Progenitor cell of endocrine pancreas (in vitro differentiated cells): ENCODE results near the gene MMEL1. TPM values are rescaled to one million over a fixed set of nuclear protein-coding genes. Genes with fewer than 3 reads are reported as not detected.

Experiments used
- DNase-seq: peaks from one replicate; pipeline ENCODE4 v3.0.0; 2021; ENCODE audit warnings: low spot score; ENCODE audit not compliant: unreplicated experiment
- H3K27ac Mint-ChIP-seq: 2 replicates; pipeline ENCODE4 v1.8.0; 2021; ENCODE audit warnings: mild to moderate bottlenecking, moderate library complexity, mixed read lengths
- H3K27me3 Mint-ChIP-seq: 2 replicates; pipeline ENCODE4 v1.8.0; 2021; ENCODE audit warnings: mixed read lengths
- H3K36me3 Mint-ChIP-seq: 2 replicates; pipeline ENCODE4 v1.8.0; 2022; ENCODE audit warnings: mixed read lengths; ENCODE audit not compliant: insufficient read depth
- H3K4me1 Mint-ChIP-seq: 2 replicates; pipeline ENCODE4 v1.8.0; 2021; ENCODE audit warnings: low read depth, mixed read lengths
- H3K4me3 Mint-ChIP-seq: 2 replicates; pipeline ENCODE4 v1.8.0; 2021; ENCODE audit warnings: low read depth, mild to moderate bottlenecking, moderate library complexity, mixed read lengths
- H3K9me3 Mint-ChIP-seq: 2 replicates; pipeline ENCODE4 v1.8.0; 2021; ENCODE audit warnings: low read depth, mixed read lengths
- CTCF ChIP-seq: fragments of 200-600 bp; sonication (generic); IDR thresholded peaks from one replicate; pipeline ENCODE4 v1.5.0; 2021; ENCODE audit warnings: antibody characterized with exemption, mild to moderate bottlenecking; ENCODE audit not compliant: unreplicated experiment
- total RNA-seq: library from RNA; stranded (reverse); gene quantifications from 2 replicates; pipeline ENCODE4 v1.2.1, GENCODE V29; 2021

The MMEL1 gene
- total RNA-seq, 1 donor from 2014 or later = 0.93 TPM

- peaks cover 64% of the 10 kb centered on the region for H3K27me3 Mint-ChIP-seq
- peaks cover 2% of the 10 kb centered on the region for H3K9me3 Mint-ChIP-seq
- no peak for DNase-seq
- no peaks in the 10 kb centered on the region for H3K4me1 Mint-ChIP-seq
- TF ChIP-seq CTCF = no peak
- H3K4me3 Mint-ChIP-seq = no peak overlapping the region
- no peak overlapping the region for H3K27ac Mint-ChIP-seq
- no peaks in the 10 kb centered on the region for H3K36me3 Mint-ChIP-seq
These were observed 8.0 kb downstream of the MMEL1 start for GRCh38 chr1:2624735-2625300.

GRCh38 chr1:2623571-2624337, 9.1 kb downstream of the MMEL1 start:
- no peak for DNase-seq
- Mint-ChIP-seq H3K4me3 (no peak overlapping the region), H3K9me3 (peaks cover 5% of the 10 kb centered on the region), H3K27me3 (peaks cover 68% of the 10 kb centered on the region), H3K36me3 (no peaks in the 10 kb centered on the region), H3K4me1 (no peaks in the 10 kb centered on the region), H3K27ac (no peak overlapping the region)
- TF ChIP-seq CTCF = no peak

DNA sequence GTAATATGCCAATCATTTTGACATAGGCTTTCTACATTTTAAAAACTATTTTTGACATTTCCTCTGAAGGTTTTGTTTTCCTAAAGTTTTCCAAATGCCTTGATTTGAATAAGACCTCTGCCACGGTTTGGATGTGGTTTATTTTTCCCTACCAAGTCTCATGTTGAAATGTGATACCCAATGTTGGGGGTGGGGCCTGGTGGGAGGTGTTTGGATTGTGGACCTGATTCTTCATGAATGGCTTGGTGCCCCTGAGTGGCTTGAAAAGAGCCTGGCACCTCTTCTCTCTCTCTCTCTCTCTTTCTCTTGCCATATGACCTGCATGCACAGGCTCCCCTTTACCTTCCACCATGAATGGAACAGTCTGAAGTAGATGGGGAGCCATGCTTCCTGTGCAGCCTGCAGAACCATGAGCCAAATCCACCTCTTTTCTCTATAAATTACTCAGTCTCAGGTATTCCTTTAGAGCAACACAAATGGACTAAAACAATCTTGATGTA, 14.8 kb downstream of the MMEL1 start:
- Mint-ChIP-seq H3K4me3 (no peak overlapping the region), H3K9me3 (peaks cover 13% of the 10 kb centered on the region), H3K36me3 (no peaks in the 10 kb centered on the region), H3K4me1 (no peaks in the 10 kb centered on the region), H3K27ac (no peak overlapping the region), H3K27me3 (peaks cover 49% of the 10 kb centered on the region)
- no peak for TF ChIP-seq CTCF
- no peak for DNase-seq

GRCh38 chr1:2614145-2614544, 18.7 kb downstream of the MMEL1 start:
- H3K27me3 Mint-ChIP-seq = peaks cover 37% of the 10 kb centered on the region
- DNase-seq = no peak
- no peaks in the 10 kb centered on the region for H3K4me1 Mint-ChIP-seq
- H3K9me3 Mint-ChIP-seq = peaks cover 8% of the 10 kb centered on the region
- no peak overlapping the region for H3K4me3 Mint-ChIP-seq
- TF ChIP-seq CTCF = no peak
- H3K36me3 Mint-ChIP-seq = no peaks in the 10 kb centered on the region
- no peak overlapping the region for H3K27ac Mint-ChIP-seq

DNA sequence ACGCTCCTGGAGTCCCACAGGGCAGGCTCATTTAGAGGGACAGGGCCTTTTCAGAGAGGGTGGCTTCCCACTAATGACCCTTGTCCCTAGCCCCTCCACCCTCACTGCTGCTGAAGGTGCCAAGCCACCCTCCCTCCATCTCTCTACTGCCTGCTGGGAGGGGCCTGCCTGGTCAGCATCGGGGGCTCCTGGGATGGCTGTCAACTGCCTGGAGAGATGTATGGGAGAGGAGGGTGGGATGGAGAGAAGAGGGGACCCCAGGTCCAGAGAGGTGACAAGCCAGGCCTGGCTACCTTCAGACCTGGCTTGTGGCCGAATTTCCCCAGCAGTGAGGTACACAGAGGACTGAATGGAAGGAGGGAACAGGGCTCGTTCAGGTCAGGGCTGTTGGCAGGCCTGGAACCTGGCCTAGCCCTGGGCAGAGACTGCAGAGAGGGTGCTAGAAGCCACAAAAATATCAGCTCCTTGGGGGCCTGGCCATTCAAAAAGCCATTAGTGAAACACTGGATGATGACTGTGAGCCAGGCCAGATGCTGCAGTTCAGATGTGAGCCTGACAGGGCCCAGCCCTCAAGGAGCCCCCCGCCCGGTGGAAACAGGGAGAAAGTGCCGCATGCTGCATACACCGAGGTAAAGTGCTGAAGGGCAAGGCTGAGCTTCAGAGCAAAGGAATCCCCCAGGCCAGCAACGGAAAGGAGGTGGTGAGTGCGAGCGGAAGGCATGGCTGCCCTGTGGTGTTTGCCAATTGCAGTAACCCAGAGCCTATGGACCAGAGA, 20.0 kb downstream of the MMEL1 start:
- H3K36me3 Mint-ChIP-seq = no peaks in the 10 kb centered on the region
- no peak for TF ChIP-seq CTCF
- no peak overlapping the region for H3K4me3 Mint-ChIP-seq
- no peak for DNase-seq
- H3K27ac Mint-ChIP-seq = no peak overlapping the region
- H3K27me3 Mint-ChIP-seq = peaks cover 28% of the 10 kb centered on the region
- H3K9me3 Mint-ChIP-seq = peaks cover 8% of the 10 kb centered on the region
- H3K4me1 Mint-ChIP-seq = no peaks in the 10 kb centered on the region
